ENCODE data around the gene SH3TC1.

Gene SH3TC1

GRCh38 chr4:8286719-8287342, 87.7 kb downstream of the SH3TC1 start:
- no peak for TF ChIP-seq CTCF (IDR thresholded peaks at IDR 0.05; ENCODE audit: insufficient read depth, missing control alignments)

GRCh38 chr4:8287343-8288280, 88.5 kb downstream of the SH3TC1 start:
- FAIRE-seq (no peak), DNase-seq (ENCODE audit: insufficient read length, low spot score) (no peak)
- TF ChIP-seq CTCF (IDR thresholded peaks at IDR 0.05; ENCODE audit: insufficient read depth, missing control alignments): no peak

More at GRCh38 chr4:8286719-8287342, 87.7 kb downstream of the SH3TC1 start:
- DNase-seq (ENCODE audit: insufficient read length, low spot score) (no peak), FAIRE-seq (no peak)

- DNase-seq (ENCODE audit: insufficient read length, low spot score): no peak
- no peak for FAIRE-seq
- no peak for TF ChIP-seq CTCF (IDR thresholded peaks at IDR 0.05; ENCODE audit: insufficient read depth, missing control alignments)
Observed at GRCh38 chr4:8289151-8289750, 90.2 kb downstream of the SH3TC1 start.

- DNase-seq (ENCODE audit: insufficient read length, low spot score) (no peak), FAIRE-seq (no peak)
- no peak for TF ChIP-seq CTCF (IDR thresholded peaks at IDR 0.05; ENCODE audit: insufficient read depth, missing control alignments)
Observed at GRCh38 chr4:8289956-8290700, 91.0 kb downstream of the SH3TC1 start.

- DNase-seq (ENCODE audit: insufficient read length, low spot score) (no peak), FAIRE-seq (no peak)
- TF ChIP-seq CTCF (IDR thresholded peaks at IDR 0.05; ENCODE audit: insufficient read depth, missing control alignments): no peak
Observed at GRCh38 chr4:8290701-8290970, 91.5 kb downstream of the SH3TC1 start.
